Keratinocyte (primary cell): ENCODE measurements around the gene ERBIN. TPM values are rescaled to one million over a fixed set of nuclear protein-coding genes. Genes with fewer than 3 reads are reported as not detected.

Experiments used
- DNase-seq: peaks from one replicate; pipeline ENCODE4 v3.0.0-alpha.2; 2011; ENCODE audit warnings: low read depth, missing footprints, low spot score
- FAIRE-seq: peaks from 2 replicates; lab custom pipeline; 2011; peaks lifted over from hg19 to GRCh38; lab: Jason Lieb, UNC
- H2AFZ ChIP-seq: 2 replicates; pipeline ENCODE4 v1.6.0; 2012; ENCODE audit warnings: low read length, control low read depth, inconsistent platforms; ENCODE audit not compliant: control insufficient read depth
- H3K27ac ChIP-seq: 2 replicates; pipeline ENCODE4 v1.5.1; 2011; ENCODE audit warnings: low read length; ENCODE audit not compliant: control insufficient read depth, insufficient read depth
- H3K27me3 ChIP-seq: 3 replicates; pipeline ENCODE4 v1.6.0; 2011; ENCODE audit warnings: low read length; ENCODE audit not compliant: control insufficient read depth, insufficient read depth; ENCODE audit errors: extremely low read depth
- H3K36me3 ChIP-seq, 2 experiments: 2 replicates in 1 of 2; 3 replicates in 1 of 2; pipeline ENCODE4 v1.5.1; 2011; ENCODE audit warnings: low read length in 2 of 2, mild to moderate bottlenecking in 1 of 2; ENCODE audit not compliant: control insufficient read depth in 2 of 2, insufficient read depth in 2 of 2; ENCODE audit errors: extremely low read depth in 1 of 2
- H3K4me1 ChIP-seq: 3 replicates; pipeline ENCODE4 v1.5.1; 2011; ENCODE audit warnings: low read length; ENCODE audit not compliant: control insufficient read depth, insufficient read depth; ENCODE audit errors: extremely low read depth
- H3K4me2 ChIP-seq: 3 replicates; pipeline ENCODE4 v1.6.0; 2011; ENCODE audit warnings: low read depth, low read length; ENCODE audit not compliant: control insufficient read depth, insufficient read depth; ENCODE audit errors: extremely low read depth
- H3K4me3 ChIP-seq, 3 experiments: fragments of 200-600 bp in 1 of 3; sonication (generic) in 1 of 3; 2 replicates in 2 of 3; 3 replicates in 1 of 3; pipeline ENCODE4 v1.5.1; 2011 to 2016; ENCODE audit warnings: low read length in 3 of 3, mild to moderate bottlenecking in 3 of 3, control low read depth in 2 of 3, inconsistent platforms in 1 of 3, low read depth in 1 of 3, mixed read lengths in 1 of 3, mixed run types in 1 of 3, moderate library complexity in 1 of 3; ENCODE audit not compliant: control insufficient read depth in 2 of 3, insufficient read depth in 2 of 3; ENCODE audit errors: extremely low read depth in 1 of 3
- H3K79me2 ChIP-seq: 2 replicates; pipeline ENCODE4 v1.6.0; 2012; ENCODE audit warnings: low read length; ENCODE audit not compliant: control insufficient read depth, insufficient read depth
- H3K9ac ChIP-seq: 3 replicates; pipeline ENCODE4 v1.6.0; 2011; ENCODE audit warnings: low read length; ENCODE audit not compliant: control insufficient read depth, insufficient read depth; ENCODE audit errors: extremely low read depth
- H3K9me1 ChIP-seq: 3 replicates; pipeline ENCODE4 v1.6.0; 2011; ENCODE audit warnings: low read length; ENCODE audit not compliant: control insufficient read depth, insufficient read depth; ENCODE audit errors: extremely low read depth
- H3K9me3 ChIP-seq: 2 replicates; pipeline ENCODE4 v1.5.1; 2012; ENCODE audit warnings: low read depth, low read length; ENCODE audit not compliant: control insufficient read depth
- H4K20me1 ChIP-seq: 3 replicates; pipeline ENCODE4 v1.6.0; 2011; ENCODE audit warnings: low read length; ENCODE audit not compliant: control insufficient read depth, insufficient read depth; ENCODE audit errors: extremely low read depth
- CTCF ChIP-seq, 3 experiments: IDR thresholded peaks in 1 of 3; conservative IDR thresholded peaks in 1 of 3; optimal IDR thresholded peaks in 1 of 3; 2 replicates in 2 of 3; 3 replicates in 1 of 3; pipeline versions ENCODE3 to v1.5.1; 2011; ENCODE audit warnings: low read length in 3 of 3, mild to moderate bottlenecking in 3 of 3, moderate library complexity in 2 of 3, control low read depth in 1 of 3, inconsistent platforms in 1 of 3; ENCODE audit not compliant: insufficient read depth in 2 of 3; ENCODE audit errors: extremely low read depth in 1 of 3
- EZH2 ChIP-seq: IDR thresholded peaks from one replicate; pipeline ENCODE4 v1.6.1; 2012; ENCODE audit warnings: inconsistent platforms, mild to moderate bottlenecking, low read length, moderate library complexity
- dilution Hi-C: fragments of 300-500 bp; cut with MboI; formaldehyde crosslinking; loops from one replicate; pipeline ENCODE4 v1.7.0; 2020; ENCODE audit warnings: low sequenced_read_pairs; ENCODE audit not compliant: extremely low pct_ligation_motif_present
- polyA plus RNA-seq, 5 experiments: library from polyadenylated mRNA; depleted of rRNA in 3 of 5; stranded (reverse) in 3 of 5; stranded (forward) in 1 of 5; unstranded in 1 of 5; fragments of >200 nt; gene quantifications; 1 replicate in 1 of 5; 2 replicates in 3 of 5; 3 replicates in 1 of 5; pipeline versions ENCODE4 v1.2.1 to v1.2.3, GENCODE V29; 2011 to 2012; ENCODE audit warnings: missing spikeins in 2 of 5, low read depth in 1 of 5, low replicate concordance in 1 of 5

Gene ERBIN
- polyA plus RNA-seq, 1 donor (not counting 4 experiments of a cell fraction or from before 2014, with no cell fraction given), result 30.6 TPM

- no peak for FAIRE-seq
- dilution Hi-C loops, result no loop called here
Measured at GRCh38 chr5:65910711-65911110, 15.7 kb upstream of the ERBIN start.

GRCh38 chr5:65912311-65912710 lies 14.1 kb upstream of the ERBIN start:
- H3K36me3 ChIP-seq, result no peaks in the 10 kb centered on the region
- no peaks in the 10 kb centered on the region for H3K27me3 ChIP-seq
- peaks cover 3% of the 10 kb centered on the region for H3K4me1 ChIP-seq
- DNase-seq (no peak), FAIRE-seq (no peak)
- no peaks in the 10 kb centered on the region for H3K79me2 ChIP-seq
- no peak overlapping the region for H3K27ac ChIP-seq
- TF ChIP-seq EZH2, result no peak
- TF ChIP-seq CTCF (optimal IDR thresholded peaks at IDR 0.05 in 1 of 3, IDR thresholded peaks at IDR 0.05 in 1 of 3, conservative IDR thresholded peaks at IDR 0.05 in 1 of 3; ENCODE audit: extremely low read depth in 1 of 3, insufficient read depth in 2 of 3, low read length in 3 of 3), result no peak
- no peak overlapping the region for H3K4me3 ChIP-seq
- H4K20me1 ChIP-seq, result no peaks in the 10 kb centered on the region
- no peak overlapping the region for H3K9ac ChIP-seq
- no peaks in the 10 kb centered on the region for H3K9me1 ChIP-seq
- no peak overlapping the region for H3K4me2 ChIP-seq
- H2AFZ ChIP-seq, result no peak overlapping the region
- dilution Hi-C loops, result no loop called here
- no peaks in the 10 kb centered on the region for H3K9me3 ChIP-seq

More at GRCh38 chr5:65910711-65911110, 15.7 kb upstream of the ERBIN start:
- Histone ChIP-seq H3K9me3 (no peaks in the 10 kb centered on the region), H3K9me1 (no peaks in the 10 kb centered on the region), H3K27ac (no peak overlapping the region), H3K36me3 (no peaks in the 10 kb centered on the region), H3K4me2 (no peak overlapping the region), H3K79me2 (no peaks in the 10 kb centered on the region), H3K4me1 (peaks cover 6% of the 10 kb centered on the region), H4K20me1 (no peaks in the 10 kb centered on the region), H2AFZ (no peak overlapping the region), H3K27me3 (no peaks in the 10 kb centered on the region), H3K4me3 (no peak overlapping the region), H3K9ac (no peak overlapping the region)
- no peak for TF ChIP-seq EZH2
- TF ChIP-seq CTCF (optimal IDR thresholded peaks at IDR 0.05 in 1 of 3, IDR thresholded peaks at IDR 0.05 in 1 of 3, conservative IDR thresholded peaks at IDR 0.05 in 1 of 3; ENCODE audit: extremely low read depth in 1 of 3, insufficient read depth in 2 of 3, low read length in 3 of 3), result no peak
- DNase-seq, result no peak
